PFSK-1 (cell line): ENCODE measurements around the gene E2F3.

Experiments
- FOXP2 ChIP-seq: optimal IDR thresholded peaks from 2 replicates; pipeline ENCODE3; 2011; ENCODE audit warnings: borderline replicate concordance, control low read depth, inconsistent platforms; ENCODE audit not compliant: insufficient read depth; ENCODE audit errors: extremely low read length, extremely low read depth
- POLR2AphosphoS5 ChIP-seq: IDR thresholded peaks from 2 replicates; pipeline ENCODE4 v1.6.1; 2012; ENCODE audit warnings: low read depth, mild to moderate bottlenecking, control low read depth, low read length, moderate library complexity
- SIN3A ChIP-seq: IDR thresholded peaks from 2 replicates; pipeline ENCODE4 v1.6.1; 2012; ENCODE audit warnings: mild to moderate bottlenecking, low read length, moderate library complexity, borderline replicate concordance; ENCODE audit not compliant: insufficient read depth
- TAF1 ChIP-seq: IDR thresholded peaks from 2 replicates; pipeline ENCODE4 v1.6.1; 2012; ENCODE audit warnings: low read length, control low read depth, borderline replicate concordance; ENCODE audit not compliant: insufficient read depth
- TF ChIP-seq, protein P1 (sequence below), 2 experiments: IDR thresholded peaks; 2 replicates each; pipeline versions ENCODE4 v1.6.1 to v1.8.0; 2011 to 2012; ENCODE audit warnings: low read depth in 2 of 2, low read length in 2 of 2, control low read depth in 1 of 2, inconsistent platforms in 1 of 2, mild to moderate bottlenecking in 1 of 2, moderate library complexity in 1 of 2; ENCODE audit not compliant: insufficient read depth in 1 of 2

The E2F3 gene

GRCh38 chr6:20366082-20366830, 35.4 kb upstream of the E2F3 start:
- TF ChIP-seq POLR2AphosphoS5 = no peak
- TF ChIP-seq FOXP2 = no peak
- no peak for TF ChIP-seq SIN3A
- TF ChIP-seq TAF1 = no peak
- TF ChIP-seq, protein P1, sequence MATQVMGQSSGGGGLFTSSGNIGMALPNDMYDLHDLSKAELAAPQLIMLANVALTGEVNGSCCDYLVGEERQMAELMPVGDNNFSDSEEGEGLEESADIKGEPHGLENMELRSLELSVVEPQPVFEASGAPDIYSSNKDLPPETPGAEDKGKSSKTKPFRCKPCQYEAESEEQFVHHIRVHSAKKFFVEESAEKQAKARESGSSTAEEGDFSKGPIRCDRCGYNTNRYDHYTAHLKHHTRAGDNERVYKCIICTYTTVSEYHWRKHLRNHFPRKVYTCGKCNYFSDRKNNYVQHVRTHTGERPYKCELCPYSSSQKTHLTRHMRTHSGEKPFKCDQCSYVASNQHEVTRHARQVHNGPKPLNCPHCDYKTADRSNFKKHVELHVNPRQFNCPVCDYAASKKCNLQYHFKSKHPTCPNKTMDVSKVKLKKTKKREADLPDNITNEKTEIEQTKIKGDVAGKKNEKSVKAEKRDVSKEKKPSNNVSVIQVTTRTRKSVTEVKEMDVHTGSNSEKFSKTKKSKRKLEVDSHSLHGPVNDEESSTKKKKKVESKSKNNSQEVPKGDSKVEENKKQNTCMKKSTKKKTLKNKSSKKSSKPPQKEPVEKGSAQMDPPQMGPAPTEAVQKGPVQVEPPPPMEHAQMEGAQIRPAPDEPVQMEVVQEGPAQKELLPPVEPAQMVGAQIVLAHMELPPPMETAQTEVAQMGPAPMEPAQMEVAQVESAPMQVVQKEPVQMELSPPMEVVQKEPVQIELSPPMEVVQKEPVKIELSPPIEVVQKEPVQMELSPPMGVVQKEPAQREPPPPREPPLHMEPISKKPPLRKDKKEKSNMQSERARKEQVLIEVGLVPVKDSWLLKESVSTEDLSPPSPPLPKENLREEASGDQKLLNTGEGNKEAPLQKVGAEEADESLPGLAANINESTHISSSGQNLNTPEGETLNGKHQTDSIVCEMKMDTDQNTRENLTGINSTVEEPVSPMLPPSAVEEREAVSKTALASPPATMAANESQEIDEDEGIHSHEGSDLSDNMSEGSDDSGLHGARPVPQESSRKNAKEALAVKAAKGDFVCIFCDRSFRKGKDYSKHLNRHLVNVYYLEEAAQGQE (IDR thresholded peaks at IDR 0.05; ENCODE audit: insufficient read depth in 1 of 2, low read depth in 2 of 2, low read length in 2 of 2) = no peak

DNA sequence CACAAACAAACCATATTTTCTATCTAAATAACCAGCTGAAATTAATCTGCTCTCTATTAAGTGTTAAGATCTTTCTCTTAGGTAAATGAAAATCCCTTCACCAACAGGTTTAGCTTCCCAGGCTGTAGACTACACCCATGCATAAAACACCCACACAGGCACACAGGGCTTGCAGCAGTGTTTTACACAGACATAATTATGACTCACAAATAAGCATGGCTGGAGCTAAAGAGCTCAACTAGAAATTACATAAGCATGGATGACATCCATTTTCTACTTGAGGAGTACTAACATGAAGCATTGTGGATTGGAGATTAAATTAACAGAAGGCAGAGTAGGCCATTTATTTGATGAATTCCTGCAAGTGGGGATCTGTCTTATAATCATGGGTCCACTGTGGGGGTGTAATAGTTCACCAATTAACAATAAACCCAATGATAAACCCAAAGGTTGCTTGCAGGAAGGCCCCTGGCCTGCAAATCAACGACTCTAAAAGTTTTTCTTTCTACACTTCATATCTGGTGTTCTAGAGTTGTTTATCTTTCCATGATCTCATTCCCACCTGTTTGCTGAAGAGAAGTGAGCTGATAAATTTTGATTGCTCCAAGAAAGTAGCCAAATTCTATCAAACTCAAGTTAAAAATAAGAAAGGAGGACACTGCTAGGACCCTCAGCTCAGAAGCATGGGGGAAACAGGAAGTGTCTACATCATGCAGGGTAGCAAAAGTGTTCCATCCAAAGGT, 33.8 kb upstream of the E2F3 start:
- TF ChIP-seq POLR2AphosphoS5 (no peak), SIN3A (no peak), TAF1 (no peak), FOXP2 (no peak)

DNA sequence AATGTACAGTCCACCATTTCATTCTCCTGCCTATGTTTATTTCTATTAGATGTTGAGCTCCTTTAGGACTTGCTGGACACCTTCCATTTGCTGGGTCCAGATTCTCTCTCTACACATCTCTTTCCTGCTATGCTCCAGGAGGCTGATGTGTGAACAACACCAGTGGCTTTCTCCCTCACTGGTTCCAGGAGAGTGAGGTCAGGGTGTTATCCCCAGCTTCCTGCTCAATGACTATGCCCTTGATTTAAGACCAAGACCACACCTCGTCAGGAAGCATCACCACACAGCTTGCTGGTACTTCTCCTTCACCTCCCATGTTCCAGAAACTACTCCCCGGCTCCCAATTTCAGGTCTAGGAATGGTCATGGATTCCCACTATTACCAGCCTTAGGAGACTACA, 31.3 kb upstream of the E2F3 start:
- no peak for TF ChIP-seq TAF1
- TF ChIP-seq, protein P1 (IDR thresholded peaks at IDR 0.05; ENCODE audit: insufficient read depth in 1 of 2, low read depth in 2 of 2, low read length in 2 of 2) = no peak
- TF ChIP-seq POLR2AphosphoS5 = no peak
- no peak for TF ChIP-seq FOXP2
- TF ChIP-seq SIN3A = no peak

- TF ChIP-seq TAF1 (no peak), FOXP2 (no peak), SIN3A (no peak), POLR2AphosphoS5 (no peak)
- TF ChIP-seq, protein P1 (IDR thresholded peaks at IDR 0.05; ENCODE audit: insufficient read depth in 1 of 2, low read depth in 2 of 2, low read length in 2 of 2) = no peak
Measured at GRCh38 chr6:20370801-20371200, 30.9 kb upstream of the E2F3 start.

GRCh38 chr6:20375436-20375835, 26.2 kb upstream of the E2F3 start:
- TF ChIP-seq, protein P1 (IDR thresholded peaks at IDR 0.05; ENCODE audit: insufficient read depth in 1 of 2, low read depth in 2 of 2, low read length in 2 of 2) = no peak
- TF ChIP-seq FOXP2 (no peak), POLR2AphosphoS5 (no peak), TAF1 (no peak), SIN3A (no peak)
